Measurements from ENCODE around the gene FGG.

DNA sequence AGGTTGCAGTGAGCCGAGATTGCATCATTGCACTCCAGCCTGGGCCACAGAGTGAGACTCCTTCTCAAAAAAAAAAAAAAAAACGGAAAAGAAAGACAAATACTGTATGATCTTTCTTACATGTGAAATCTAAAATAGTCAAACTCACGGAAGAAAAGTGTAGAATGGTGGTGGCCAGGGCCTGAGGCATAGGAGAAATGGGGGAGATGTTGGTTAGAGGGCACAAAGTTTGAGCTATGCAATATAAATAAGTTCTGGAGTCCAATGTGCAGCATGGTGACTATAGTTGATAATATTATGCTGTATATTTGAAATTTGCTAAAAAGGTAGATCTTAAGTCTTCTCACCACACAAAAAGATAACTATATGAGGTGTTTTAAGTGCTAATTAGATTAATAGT, 20.6 kb downstream of the FGG start:
- TF ChIP-seq CTCF (conservative IDR thresholded peaks at IDR 0.05; ENCODE audit: low read length) (no peak), EZH2phosphoT487 (IDR thresholded peaks at IDR 0.05; ENCODE audit: borderline replicate concordance, low read depth, low read length) (no peak)

Data from OCI-LY7 (cell line).